NCI-H1092 treated with DMSO at 0.1 percent for 48 hours (cell line): ENCODE results near the gene CX3CL1.
"Not testable (repeated sequence)": the region's sequence is repeated elsewhere in the genome, so short reads cannot be mapped to it uniquely, and the experiment has no call there.

Source experiments
- DNase-seq: peaks from one replicate; lab custom pipeline; 2025; lab: John Stamatoyannopoulos, UW

Gene CX3CL1

DNA sequence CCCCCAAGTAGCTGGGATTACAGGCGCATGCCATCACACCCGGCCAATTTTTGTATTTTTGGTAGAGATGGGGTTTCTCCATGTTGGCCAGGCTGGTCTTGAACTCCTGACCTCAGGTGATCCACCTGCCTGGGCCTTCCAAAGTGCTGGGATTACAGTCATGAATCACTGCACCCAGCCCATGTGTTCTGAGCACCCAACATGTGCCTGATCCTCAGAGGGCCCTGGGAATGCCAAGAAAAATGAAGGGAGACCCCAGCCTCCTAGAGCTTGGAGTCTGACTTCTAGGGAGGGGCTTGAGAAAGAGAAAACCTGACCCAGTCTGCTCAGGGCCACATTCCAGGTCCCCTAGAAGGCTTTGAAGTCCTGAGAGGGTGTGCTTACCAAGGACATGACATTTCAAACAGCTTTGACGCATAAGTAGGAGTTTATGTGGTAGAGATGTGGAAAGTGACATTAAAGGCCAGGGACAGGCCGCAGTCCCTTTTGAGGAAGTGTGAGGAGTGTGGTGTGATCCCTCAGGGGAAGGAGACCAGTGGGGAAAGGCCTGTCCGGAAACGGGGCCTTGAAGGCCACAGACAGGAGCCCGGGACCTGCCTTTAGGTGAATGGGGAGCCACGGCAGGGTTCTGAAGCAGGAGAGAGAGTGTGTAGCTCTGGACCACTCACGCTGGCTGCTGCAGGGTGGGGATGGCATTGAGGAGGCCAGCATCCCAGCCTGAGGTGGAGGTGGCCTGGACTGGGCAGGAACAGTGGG is 14.8 kb upstream of the CX3CL1 start:
- no peak for DNase-seq

DNA sequence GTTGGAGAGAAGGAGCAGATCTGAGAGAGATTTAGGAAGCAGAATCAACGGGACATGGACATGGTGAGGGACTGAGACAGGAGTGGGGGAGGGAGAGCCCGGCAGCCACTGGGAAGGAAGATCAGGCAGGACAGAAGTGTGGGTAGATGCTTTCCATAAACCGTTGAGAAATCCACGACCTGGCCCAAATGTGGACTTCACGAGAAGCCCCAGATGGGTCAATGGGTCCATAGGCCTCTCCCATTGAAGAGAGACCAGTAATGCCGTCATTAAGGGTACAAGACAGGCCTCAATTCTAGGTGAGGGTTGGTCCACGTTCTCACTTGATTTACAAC is 14.2 kb upstream of the CX3CL1 start:
- no peak for DNase-seq

DNA sequence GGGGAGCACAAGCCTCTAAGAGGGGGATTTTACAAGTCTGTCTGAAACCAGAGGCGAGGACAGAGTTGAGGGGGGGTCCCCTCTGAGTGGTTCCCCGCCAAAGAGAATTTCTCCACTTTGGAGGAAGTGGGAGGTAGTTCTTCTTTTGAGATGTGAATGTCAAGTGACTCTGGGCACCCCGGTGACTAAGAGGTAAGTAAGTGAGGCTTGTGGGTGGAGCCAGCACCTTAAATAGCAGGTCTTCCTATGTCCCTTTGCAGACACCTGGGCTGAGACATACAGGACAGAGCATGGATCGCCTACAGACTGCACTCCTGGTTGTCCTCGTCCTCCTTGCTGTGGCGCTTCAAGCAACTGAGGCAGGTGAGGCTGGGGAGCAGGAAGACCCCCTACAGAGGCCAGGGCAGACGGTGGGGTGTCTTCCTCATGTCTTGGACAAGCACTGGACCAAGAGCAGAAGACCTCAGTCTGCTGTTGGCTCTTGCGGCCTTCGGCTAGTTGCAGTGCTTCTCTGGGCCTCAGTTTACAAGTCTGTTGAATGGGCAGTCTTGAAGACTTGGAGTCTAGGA is 13.7 kb upstream of the CX3CL1 start, which contains the start of gene CCL22:
Gene CCL22 (plus strand): TSS at position 257 of the 569 bp plus-strand sequence. CDS start 34 bp downstream, at position 291.
- DNase-seq, result no peak

DNA sequence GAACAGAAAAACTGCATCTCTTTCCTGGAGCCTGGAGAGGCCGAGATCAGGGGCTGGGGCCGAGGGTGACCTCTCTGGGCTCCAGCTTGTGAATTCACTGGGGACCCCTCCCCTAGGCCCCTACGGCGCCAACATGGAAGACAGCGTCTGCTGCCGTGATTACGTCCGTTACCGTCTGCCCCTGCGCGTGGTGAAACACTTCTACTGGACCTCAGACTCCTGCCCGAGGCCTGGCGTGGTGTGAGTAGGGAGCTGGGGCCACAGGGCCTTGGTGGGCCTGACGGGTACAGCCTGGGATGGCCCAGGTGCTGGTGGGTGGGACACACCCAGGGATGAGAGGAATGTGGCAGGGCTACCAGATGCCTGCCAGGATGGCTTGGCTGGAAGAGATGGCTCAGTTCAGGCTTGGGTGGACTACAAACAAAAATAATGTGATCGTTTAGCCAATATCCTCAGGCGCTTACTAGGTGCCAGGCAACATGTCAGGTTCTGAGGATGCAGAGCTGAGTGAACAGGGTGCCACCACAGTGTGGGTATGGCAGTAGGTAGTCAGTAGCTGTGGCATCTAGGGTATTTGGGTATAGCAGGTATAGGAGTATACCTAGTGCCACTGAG is 11.9 kb upstream of the CX3CL1 start:
- no peak for DNase-seq

DNA sequence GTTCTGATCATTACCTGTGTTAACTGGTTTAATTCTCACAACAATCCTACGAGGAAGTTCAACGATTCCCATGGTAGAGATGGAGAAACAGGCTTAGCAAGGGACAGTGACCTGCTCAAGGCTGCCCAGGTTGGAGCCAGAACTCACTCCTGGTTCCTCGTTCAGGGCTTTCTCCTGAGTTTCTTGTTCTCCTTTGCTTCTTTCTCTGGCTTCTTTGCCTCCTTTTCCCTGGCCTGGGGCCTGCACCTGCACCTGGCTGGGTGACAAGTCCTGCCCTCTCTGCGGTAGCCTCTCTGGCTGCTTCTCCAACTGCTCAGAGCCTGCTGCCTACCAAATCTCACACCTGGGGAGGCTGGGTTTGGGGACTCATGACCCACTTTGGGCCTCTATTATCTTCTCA is 10.9 kb upstream of the CX3CL1 start:
- no peak for DNase-seq

DNA sequence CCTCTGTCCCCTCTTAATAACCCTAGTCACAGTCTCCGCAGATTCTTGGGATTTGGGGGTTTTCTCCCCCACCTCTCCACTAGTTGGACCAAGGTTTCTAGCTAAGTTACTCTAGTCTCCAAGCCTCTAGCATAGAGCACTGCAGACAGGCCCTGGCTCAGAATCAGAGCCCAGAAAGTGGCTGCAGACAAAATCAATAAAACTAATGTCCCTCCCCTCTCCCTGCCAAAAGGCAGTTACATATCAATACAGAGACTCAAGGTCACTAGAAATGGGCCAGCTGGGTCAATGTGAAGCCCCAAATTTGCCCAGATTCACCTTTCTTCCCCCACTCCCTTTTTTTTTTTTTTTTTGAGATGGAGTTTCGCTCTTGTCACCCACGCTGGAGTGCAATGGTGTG is 8.1 kb upstream of the CX3CL1 start:
- DNase-seq, result no peak

DNA sequence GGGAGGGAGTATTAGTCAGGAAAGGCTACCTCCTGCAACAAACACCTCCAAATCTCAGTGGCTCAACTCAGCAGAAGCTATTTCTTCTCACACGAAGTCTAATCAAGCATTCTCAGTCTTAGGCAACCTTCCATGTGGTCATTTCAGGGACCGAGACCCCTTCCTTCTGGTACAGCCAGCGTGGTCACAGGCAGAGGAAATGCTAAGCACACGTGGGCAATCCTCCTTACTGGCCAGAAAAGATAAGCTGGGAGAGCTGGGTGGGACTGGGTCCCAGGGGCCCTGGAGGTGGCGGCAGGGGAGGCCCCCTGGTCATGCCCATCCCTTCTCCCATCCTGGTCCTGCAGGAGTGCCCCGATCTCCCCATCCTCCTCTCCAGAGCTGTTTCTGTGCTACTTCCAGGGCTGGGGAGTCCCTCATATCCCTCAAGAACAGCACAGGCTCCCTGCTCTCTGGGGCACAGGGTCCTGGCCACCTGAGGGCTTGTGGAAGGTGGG is 5.7 kb upstream of the CX3CL1 start:
- no peak for DNase-seq

DNA sequence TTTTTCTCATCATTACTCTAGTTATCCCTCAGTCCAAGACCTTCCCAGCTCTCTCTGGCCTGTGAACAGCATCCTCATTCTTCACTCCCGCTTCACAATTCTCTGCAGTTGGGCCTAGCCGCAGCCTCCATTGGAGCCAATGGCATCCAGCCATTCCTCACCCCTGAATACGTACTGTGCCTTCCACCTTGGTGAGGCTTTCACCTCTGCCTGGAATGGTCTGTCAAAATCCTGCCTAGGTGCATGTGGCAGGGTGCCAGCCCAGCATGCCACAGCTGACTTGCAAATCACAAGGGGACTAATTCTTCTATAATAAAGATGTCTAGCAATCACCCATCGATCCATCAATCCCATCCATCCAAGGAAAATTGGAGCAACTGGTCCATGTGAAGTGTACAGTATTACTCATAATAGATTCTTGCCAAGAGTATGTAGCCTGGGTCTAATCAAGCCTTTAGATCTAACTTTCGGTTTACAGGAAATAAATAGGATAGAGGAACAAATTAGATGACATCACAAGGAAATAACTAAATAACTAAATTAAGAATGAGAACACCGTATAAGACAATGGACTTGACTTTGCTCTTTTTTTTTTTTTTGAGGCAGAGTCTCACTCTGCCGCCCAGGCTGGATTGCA is 5.1 kb upstream of the CX3CL1 start:
- no peak for DNase-seq

DNA sequence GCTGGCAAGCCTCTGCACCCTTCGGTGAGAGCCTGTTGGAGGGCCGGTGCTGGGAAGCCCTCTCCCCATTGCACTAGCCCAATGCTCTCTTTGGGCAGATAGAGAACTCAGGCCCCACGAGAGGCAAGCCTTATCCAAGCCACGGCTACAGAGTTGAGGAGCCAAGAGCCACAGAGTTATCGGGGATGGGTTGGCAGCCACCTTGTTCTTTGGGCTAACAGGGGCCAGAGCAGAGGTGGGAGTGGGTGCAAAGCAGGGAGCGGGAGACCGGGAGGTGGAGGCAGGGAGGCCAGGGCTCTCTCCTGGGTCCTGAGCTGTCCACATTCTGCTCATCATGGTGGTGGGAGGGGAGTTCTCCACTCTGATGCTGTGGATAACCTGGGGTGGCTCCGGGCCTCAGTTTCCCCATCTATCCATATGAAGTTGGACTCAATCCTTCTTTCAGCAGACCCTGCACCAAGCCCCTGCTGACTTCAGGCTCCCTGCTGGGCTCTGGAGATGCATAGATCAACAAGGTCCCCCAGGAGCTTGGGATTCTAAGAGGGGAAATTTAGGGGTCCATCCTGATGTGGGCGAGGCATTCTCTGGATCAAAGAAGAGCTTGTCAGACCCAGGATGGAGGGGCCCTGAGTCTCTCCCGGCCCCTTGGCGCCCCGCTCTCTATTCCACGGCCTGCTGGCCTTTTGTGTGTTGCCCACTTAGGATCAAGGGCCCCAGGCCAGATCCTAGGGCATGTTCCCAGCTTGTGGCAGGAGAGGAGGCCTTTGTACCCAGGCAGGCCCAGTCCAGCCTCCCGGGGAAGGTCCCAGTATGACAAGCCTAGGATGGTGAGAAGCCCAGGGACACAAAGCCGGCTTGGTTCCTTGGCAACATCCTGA is 557 bp upstream of the CX3CL1 start:
- no peak for DNase-seq

DNA sequence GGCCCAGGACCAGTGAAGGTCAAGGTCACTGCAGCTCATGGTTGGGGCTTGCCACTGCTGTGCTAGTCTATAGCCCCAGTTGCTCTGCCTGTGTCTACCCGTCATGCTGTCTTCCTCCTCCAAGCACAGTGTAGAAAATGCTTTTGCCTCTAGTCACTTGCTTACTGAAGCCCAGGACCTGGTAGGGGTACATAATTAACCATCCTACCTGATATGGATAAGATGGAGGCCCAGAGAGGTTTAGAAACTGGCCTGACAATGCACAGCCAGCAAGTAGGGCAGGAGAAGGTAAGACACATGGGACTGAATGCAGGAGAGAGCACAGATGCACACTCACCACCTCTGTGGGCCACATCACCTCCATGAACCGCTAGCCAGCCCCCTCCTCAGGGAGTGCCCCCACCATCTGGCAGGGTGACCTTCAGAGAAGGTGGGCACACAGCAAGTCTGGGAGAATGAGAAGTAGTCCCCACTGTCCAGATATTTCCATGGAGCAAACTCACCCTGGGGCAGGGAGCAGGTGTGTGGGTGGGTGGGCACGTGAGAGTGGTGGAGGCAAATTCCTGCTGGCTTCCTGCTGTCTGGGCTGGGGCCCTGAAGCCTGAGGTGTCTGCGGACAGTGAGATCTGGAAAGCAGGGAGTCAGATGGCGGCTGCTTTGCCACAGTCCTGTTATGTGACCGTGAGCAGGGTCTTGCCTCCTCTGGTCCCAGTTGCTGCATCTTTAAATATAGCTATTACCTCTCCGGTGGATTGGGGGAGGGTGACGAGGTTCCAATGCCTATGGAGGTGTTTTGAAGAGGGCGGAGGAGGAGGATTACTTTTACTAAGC is 1.0 kb downstream of the CX3CL1 start:
- DNase-seq, result no peak

DNA sequence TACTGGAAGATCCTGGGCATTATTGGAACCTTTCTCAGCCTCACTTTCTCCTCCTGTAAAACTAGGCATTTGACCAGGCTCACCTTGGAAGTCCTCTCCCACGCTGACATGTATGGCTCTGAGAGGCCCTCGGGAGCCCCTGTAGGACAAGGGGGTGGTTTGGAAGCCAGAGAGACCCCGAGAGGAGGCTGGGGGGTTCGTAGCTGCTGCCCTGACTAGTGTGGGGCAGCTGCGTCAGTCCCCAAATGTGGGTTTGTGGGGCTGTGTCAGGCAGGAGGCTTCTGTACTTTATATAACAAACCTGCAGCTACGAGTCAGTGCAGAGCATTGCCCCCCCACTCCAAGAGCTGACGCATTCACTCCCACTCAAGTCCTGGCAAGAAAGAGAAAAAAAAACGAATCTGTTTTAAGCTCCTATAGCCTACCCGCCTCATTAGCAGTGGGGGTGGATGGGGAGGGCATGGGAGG is 1.8 kb downstream of the CX3CL1 start:
- no peak for DNase-seq

DNA sequence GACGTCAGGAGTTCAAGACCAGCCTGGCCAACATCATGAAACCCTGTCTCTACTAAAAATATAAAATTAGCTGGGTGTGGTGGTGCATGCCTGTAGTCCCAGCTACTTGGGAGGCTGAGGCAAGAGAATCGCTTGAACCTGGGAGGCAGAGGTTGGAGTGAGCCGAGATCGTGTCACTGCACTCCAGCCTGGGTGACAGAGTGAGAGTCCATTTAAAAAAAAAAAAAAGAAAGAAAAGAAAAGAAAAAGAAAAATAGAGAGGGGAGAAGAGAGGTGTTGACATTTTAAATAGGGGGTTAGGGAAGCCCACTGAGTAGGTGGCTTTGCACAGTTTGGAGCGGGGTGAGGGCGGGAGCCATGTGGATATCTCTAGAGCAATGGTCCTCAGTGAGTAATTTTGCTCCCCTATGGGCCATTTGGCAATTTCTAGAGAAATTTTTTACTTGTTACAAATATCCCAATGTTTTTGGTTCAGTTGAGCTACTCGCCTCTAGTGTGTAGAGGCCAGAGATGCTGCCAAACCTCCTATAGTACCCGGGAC is 2.7 kb downstream of the CX3CL1 start:
- not testable (repeated sequence) for DNase-seq

DNA sequence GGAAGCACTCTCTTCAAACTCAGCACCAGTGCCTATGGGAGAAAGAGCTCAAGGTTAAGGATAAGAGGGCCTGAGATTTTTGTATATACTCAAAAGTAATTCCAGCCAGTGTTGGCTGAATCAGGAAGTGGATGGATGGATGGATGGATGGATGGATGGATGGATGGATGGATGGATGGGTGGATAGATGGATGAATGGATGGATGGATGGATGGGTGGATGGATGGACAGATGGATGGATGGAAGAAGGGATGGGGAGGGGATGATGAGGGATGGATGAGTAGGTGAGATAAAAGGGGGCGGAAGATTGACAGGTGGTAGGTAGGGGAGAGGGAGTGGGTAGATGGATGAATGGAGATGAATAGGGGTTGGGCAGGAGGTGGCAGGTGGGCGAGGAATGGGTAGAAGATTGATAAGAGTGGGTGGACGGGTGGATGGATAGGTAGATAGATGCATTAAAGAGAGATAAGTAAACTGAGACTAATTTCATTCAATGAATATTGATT is 4.1 kb downstream of the CX3CL1 start:
- DNase-seq, result no peak

DNA sequence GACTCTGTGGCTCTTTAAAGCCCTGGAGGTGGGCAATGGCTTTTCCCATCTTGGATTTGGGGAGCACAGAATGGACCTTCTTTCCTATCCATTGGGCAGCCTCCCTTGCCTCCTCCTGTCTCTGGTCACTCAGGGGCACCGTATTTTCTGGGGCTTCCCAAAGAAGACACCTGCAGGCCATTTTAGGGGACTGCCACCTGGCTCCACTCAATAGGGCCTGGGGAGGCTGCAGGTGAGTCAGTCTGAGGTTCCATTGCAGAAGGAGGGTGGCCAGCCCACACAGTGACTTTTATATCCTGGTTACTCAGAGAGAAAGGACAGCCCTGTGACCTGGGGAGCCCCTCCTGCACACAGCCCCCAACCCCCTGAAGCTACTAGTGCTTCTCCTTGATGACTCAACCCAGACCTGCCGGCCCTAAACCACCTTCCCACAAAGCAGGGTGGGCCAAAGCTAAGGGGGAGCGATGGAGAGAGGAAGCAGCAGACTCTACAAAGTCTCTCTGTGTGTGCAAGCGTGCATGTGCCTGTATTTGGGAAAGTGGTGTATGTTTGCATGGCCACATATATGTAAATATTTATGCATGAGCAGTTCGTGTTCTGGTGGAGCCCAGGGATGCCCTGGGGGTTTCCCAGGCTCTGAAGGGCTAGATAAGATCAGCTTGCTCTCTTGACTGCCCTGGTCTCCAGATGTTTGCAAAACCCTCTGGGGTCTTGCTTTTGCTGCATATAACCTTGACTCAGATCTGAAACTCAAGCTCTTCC is 5.0 kb downstream of the CX3CL1 start:
- no peak for DNase-seq

DNA sequence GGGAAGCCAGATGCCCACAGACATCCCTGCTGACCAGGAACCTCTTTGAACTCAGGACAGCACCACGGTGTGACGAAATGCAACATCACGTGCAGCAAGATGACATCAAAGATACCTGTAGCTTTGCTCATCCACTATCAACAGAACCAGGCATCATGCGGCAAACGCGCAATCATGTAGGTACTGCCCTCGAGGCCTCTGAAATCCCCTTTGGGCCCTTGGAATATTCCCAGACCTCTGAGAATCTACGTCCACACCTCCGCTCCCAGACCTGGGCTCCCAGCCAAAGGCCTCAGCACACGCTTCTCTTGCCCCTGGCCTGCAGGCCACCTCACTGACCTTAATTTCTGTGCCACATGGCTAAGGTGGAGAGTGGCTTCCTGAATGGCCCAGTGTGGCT is 7.3 kb downstream of the CX3CL1 start:
- DNase-seq, result no peak

DNA sequence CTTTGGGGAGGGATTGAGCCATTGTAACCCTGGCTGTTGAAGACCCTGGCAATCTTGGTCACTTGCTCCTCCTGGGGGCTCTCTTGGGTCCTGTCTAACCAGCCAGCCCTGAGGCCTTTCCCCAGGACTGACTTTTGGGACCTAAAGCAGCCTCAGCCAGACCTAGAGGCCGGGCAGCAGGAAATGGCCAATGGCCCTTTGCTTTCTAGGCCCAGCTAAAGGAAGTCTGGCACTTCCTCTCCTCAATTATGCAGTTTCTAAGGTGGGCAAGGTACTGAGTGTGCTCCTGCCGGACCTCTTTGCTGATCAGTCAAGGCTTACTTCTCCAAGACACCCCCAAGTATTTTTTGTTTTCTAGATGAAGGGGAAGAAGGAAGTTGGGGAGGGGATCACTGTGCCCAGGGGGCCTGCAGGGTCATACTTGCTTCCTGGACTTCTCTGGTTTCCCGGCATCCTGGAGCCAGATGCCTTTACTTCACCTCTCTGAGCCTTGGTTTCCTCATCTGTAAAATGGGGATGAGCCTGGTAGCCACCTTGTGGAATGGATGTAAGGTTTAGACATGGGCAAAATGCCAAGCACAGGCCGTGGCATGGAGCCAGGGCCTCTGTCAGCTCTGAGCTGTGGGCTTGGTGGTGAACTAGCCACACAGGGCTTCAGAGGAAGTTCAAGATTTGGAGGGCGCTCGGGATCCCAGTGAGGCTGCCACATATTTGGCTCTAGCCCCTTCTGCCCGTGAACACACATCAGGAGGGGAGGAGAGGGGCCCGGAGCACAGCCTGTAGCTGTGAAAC is 8.6 kb downstream of the CX3CL1 start:
- no peak for DNase-seq

DNA sequence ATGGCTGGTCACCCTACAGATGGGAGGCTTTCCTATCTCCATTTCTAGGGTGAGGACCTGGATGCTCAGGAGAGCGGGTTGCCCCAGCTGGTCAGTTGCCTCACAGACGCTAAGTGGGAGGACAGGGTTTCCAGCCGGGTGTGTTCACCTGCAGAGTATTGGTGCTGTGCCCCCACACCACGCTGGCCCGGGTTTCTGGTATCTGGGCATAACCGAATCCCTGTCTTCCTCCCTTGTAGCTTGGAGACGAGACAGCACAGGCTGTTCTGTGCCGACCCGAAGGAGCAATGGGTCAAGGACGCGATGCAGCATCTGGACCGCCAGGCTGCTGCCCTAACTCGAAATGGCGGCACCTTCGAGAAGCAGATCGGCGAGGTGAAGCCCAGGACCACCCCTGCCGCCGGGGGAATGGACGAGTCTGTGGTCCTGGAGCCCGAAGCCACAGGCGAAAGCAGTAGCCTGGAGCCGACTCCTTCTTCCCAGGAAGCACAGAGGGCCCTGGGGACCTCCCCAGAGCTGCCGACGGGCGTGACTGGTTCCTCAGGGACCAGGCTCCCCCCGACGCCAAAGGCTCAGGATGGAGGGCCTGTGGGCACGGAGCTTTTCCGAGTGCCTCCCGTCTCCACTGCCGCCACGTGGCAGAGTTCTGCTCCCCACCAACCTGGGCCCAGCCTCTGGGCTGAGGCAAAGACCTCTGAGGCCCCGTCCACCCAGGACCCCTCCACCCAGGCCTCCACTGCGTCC is 9.7 kb downstream of the CX3CL1 start:
- DNase-seq, result no peak
